Progenitor cell of endocrine pancreas (in vitro differentiated cells): ENCODE results near the gene SNX20. TPM values are rescaled to one million over a fixed set of nuclear protein-coding genes. Genes with fewer than 3 reads are reported as not detected.

Experiments
- DNase-seq: peaks from one replicate; pipeline ENCODE4 v3.0.0; 2021; ENCODE audit warnings: low spot score; ENCODE audit not compliant: unreplicated experiment
- H3K27ac Mint-ChIP-seq: 2 replicates; pipeline ENCODE4 v1.8.0; 2021; ENCODE audit warnings: mild to moderate bottlenecking, moderate library complexity, mixed read lengths
- H3K27me3 Mint-ChIP-seq: 2 replicates; pipeline ENCODE4 v1.8.0; 2021; ENCODE audit warnings: mixed read lengths
- H3K36me3 Mint-ChIP-seq: 2 replicates; pipeline ENCODE4 v1.8.0; 2022; ENCODE audit warnings: mixed read lengths; ENCODE audit not compliant: insufficient read depth
- H3K4me1 Mint-ChIP-seq: 2 replicates; pipeline ENCODE4 v1.8.0; 2021; ENCODE audit warnings: low read depth, mixed read lengths
- H3K4me3 Mint-ChIP-seq: 2 replicates; pipeline ENCODE4 v1.8.0; 2021; ENCODE audit warnings: low read depth, mild to moderate bottlenecking, moderate library complexity, mixed read lengths
- H3K9me3 Mint-ChIP-seq: 2 replicates; pipeline ENCODE4 v1.8.0; 2021; ENCODE audit warnings: low read depth, mixed read lengths
- total RNA-seq: library from RNA; stranded (reverse); gene quantifications from 2 replicates; pipeline ENCODE4 v1.2.1, GENCODE V29; 2021
- TF ChIP-seq, protein P1 (sequence below): fragments of 200-600 bp; sonication (generic); IDR thresholded peaks from one replicate; pipeline ENCODE4 v1.5.0; 2021; ENCODE audit warnings: antibody characterized with exemption, mild to moderate bottlenecking; ENCODE audit not compliant: unreplicated experiment

SNX20 gene
- total RNA-seq, 1 donor from 2014 or later, result not detected

DNA sequence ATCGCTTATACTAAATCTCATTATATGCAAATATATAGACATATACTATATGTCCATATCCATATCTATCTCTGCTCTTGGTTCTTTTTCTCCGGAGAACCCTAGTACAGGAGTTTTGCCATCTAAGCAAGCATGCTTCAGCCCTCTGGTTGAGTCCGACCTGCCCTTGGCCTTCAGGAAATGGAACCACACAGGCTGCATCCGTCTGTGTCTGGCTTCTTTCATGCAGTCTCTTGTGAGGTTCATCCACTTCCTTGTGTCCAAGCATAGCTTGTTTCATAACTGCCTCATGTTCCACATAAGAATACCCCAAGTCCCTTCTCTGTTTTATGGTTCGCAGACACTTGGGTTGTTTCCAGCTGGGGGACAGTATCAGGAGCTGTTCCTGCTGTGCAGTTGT lies 16.8 kb downstream of the SNX20 start:
- H3K4me3 Mint-ChIP-seq, result no peak overlapping the region
- no peaks in the 10 kb centered on the region for H3K36me3 Mint-ChIP-seq
- TF ChIP-seq, protein P1, sequence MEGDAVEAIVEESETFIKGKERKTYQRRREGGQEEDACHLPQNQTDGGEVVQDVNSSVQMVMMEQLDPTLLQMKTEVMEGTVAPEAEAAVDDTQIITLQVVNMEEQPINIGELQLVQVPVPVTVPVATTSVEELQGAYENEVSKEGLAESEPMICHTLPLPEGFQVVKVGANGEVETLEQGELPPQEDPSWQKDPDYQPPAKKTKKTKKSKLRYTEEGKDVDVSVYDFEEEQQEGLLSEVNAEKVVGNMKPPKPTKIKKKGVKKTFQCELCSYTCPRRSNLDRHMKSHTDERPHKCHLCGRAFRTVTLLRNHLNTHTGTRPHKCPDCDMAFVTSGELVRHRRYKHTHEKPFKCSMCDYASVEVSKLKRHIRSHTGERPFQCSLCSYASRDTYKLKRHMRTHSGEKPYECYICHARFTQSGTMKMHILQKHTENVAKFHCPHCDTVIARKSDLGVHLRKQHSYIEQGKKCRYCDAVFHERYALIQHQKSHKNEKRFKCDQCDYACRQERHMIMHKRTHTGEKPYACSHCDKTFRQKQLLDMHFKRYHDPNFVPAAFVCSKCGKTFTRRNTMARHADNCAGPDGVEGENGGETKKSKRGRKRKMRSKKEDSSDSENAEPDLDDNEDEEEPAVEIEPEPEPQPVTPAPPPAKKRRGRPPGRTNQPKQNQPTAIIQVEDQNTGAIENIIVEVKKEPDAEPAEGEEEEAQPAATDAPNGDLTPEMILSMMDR, result no peak
- DNase-seq, result no peak
- H3K9me3 Mint-ChIP-seq, result no peaks in the 10 kb centered on the region
- H3K4me1 Mint-ChIP-seq, result peaks cover 5% of the 10 kb centered on the region
- H3K27me3 Mint-ChIP-seq, result peaks cover 11% of the 10 kb centered on the region
- H3K27ac Mint-ChIP-seq, result no peak overlapping the region

DNA sequence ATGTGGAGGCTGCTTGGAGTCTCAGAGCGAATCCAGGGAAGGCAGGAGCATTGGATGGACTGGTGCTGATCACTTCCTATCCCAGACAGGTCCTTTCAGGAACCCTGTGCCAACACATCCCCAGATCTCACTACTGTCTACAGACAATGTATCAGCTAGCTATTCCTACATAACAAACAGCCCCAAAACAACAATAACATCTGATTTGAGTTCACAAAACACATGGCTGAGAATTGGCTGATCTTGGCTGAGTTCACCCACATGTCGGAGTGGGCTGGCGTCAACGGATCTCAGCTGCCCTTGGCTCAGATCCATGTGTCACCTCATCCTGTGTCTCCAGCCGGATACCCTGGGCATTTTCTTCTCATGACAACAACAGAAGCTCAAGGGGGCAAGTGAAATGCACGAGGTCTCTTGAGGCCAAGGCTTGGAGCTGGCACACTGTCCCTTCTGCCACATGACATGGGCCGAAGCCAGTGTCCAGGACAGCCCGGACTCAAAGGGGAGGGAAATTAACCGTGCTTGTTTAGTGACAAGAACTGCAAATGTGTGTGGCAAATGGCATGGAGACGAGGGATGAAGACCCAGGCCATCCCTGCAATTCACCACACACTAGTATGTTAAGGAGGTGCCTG lies 18.7 kb downstream of the SNX20 start:
- no peaks in the 10 kb centered on the region for H3K36me3 Mint-ChIP-seq
- no peaks in the 10 kb centered on the region for H3K9me3 Mint-ChIP-seq
- no peaks in the 10 kb centered on the region for H3K4me1 Mint-ChIP-seq
- DNase-seq, result no peak
- H3K27ac Mint-ChIP-seq, result no peak overlapping the region
- H3K27me3 Mint-ChIP-seq, result peaks cover 15% of the 10 kb centered on the region
- no peak overlapping the region for H3K4me3 Mint-ChIP-seq
- TF ChIP-seq, protein P1, result no peak

DNA sequence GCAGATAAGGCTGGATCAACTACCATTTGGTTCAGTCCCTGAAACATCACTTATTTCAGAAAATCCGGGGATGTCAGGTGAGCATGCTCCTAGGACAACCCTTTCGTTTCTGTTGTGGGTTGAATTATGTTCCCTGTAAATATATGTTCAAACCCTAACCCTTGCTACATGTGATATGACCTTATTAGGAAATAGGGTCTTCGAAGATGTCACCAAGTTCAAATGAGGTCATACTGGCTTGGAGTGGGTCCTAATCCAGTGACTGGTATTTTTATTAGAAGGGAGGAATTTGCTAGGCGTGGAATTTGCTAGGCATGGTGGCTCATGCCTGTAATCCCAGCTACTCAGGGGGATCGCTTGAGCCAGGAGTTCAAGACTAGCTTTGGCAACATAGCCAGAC lies 21.3 kb downstream of the SNX20 start:
- Mint-ChIP-seq H3K9me3 (no peaks in the 10 kb centered on the region), H3K4me1 (no peaks in the 10 kb centered on the region), H3K27ac (no peak overlapping the region), H3K36me3 (no peaks in the 10 kb centered on the region), H3K4me3 (no peak overlapping the region), H3K27me3 (peaks cover 11% of the 10 kb centered on the region)
- no peak for DNase-seq
- TF ChIP-seq, protein P1, result no peak

DNA sequence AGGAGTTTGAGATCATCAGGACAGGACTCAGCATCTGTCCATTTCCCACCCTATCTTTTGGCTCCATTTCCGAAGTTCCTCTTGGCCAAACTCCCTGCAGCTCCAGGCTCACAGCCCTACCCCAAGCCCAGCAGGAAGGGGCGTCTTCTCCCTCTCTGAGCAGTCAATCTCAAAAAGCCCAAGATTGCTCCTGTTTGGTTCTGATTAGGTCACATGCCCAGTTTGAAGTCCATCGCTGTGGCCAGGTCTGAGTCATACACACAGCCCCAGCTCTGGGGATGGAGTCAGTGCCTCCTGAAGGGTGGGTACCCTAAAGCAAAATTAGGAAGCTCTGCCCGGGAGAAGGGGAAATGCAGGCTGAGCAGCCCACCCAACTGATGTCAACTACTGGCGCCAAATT lies 23.9 kb downstream of the SNX20 start:
- H3K9me3 Mint-ChIP-seq, result no peaks in the 10 kb centered on the region
- H3K27me3 Mint-ChIP-seq, result peaks cover 5% of the 10 kb centered on the region
- no peak overlapping the region for H3K4me3 Mint-ChIP-seq
- peaks cover 4% of the 10 kb centered on the region for H3K4me1 Mint-ChIP-seq
- H3K36me3 Mint-ChIP-seq, result no peaks in the 10 kb centered on the region
- H3K27ac Mint-ChIP-seq, result no peak overlapping the region
- DNase-seq, result no peak
- TF ChIP-seq, protein P1, result no peak

DNA sequence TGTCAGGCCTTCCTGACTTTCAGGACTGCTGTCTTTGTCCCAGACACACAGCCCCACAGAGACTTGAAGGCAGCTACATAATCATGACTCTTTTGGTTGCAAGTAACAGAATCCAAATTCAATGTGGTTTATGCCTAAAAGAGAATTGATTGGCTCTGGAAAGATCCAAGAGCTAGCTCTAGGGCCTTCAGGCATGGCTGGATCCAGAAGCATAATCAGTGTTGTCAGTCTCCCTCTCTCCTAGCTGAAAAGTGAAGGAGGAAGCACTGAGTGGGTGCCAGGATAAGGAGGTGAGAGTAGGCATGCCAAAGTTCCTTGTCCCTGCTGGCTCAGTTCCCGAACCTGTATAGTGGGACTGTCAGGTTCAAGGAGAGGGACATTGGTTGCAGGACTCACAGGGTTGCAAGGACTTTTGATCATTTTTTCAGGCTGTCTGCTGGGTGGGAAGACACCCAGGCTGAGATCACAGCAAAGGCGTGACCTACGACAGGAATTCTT lies 25.5 kb downstream of the SNX20 start:
- Mint-ChIP-seq H3K27me3 (peaks cover 5% of the 10 kb centered on the region), H3K9me3 (peaks cover 3% of the 10 kb centered on the region), H3K36me3 (no peaks in the 10 kb centered on the region), H3K27ac (no peak overlapping the region), H3K4me1 (peaks cover 4% of the 10 kb centered on the region), H3K4me3 (no peak overlapping the region)
- no peak for DNase-seq
- TF ChIP-seq, protein P1, result no peak
